ENCODE results near the gene ARPP21.

- TF ChIP-seq CTCF (conservative IDR thresholded peaks at IDR 0.05; ENCODE audit: low read depth, low read length) (no peak), EZH2 (IDR thresholded peaks at IDR 0.05; ENCODE audit: low read length, unreplicated experiment) (no peak), EZH2phosphoT487 (IDR thresholded peaks at IDR 0.05; ENCODE audit: borderline replicate concordance, low read length) (no peak)
Observed at GRCh38 chr3:35722902-35723301, 83.6 kb downstream of the ARPP21 start.
